Neural cell (in vitro differentiated cells): ENCODE results near the gene CCDC73. TPM values are rescaled to one million over a fixed set of nuclear protein-coding genes. Genes with fewer than 3 reads are reported as not detected.

Experiments used
- H2AFZ ChIP-seq: fragments of 200-600, 300-800 bp; sonication (generic), shearing (Covaris generic); 2 replicates; pipeline ENCODE4 v1.6.0; 2014; ENCODE audit warnings: low read depth, mild to moderate bottlenecking, antibody characterized with exemption, low read length, moderate library complexity
- H3F3A ChIP-seq: fragments of 200-600 bp; shearing (Covaris generic); 2 replicates; pipeline ENCODE4 v1.6.1; 2016; ENCODE audit warnings: mild to moderate bottlenecking, moderate library complexity, mixed read lengths, antibody characterized with exemption, low read length; ENCODE audit not compliant: insufficient read depth, poor library complexity, severe bottlenecking
- H3K27ac ChIP-seq: fragments of 200-600, 300-800 bp; sonication (generic), shearing (Covaris generic); 2 replicates; pipeline ENCODE4 v1.5.1; 2014; ENCODE audit warnings: mild to moderate bottlenecking, low read length, moderate library complexity
- H3K27me3 ChIP-seq: fragments of 300-800, 200-600 bp; sonication (generic), shearing (Covaris generic); 2 replicates; pipeline ENCODE4 v1.6.0; 2014; ENCODE audit warnings: mild to moderate bottlenecking, low read depth, low read length, moderate library complexity; ENCODE audit not compliant: insufficient read depth
- H3K36me3 ChIP-seq: fragments of 300-800, 200-600 bp; sonication (generic), shearing (Covaris generic); 2 replicates; pipeline ENCODE4 v1.5.1; 2014; ENCODE audit warnings: mild to moderate bottlenecking, antibody characterized with exemption, low read length, moderate library complexity; ENCODE audit not compliant: insufficient read depth
- H3K4me2 ChIP-seq: fragments of 300-800, 200-600 bp; sonication (generic), shearing (Covaris generic); 2 replicates; pipeline ENCODE4 v1.6.0; 2014; ENCODE audit warnings: mild to moderate bottlenecking, low read length
- H3K4me3 ChIP-seq: fragments of 300-800, 200-600 bp; sonication (generic), shearing (Covaris generic); 2 replicates; pipeline ENCODE4 v1.5.1; 2014; ENCODE audit warnings: mild to moderate bottlenecking, low read length, moderate library complexity
- H3K79me2 ChIP-seq: fragments of 200-600 bp; shearing (Covaris generic); replicated peaks from 2 replicates; pipeline ENCODE4 v1.6.0; 2014; ENCODE audit warnings: mild to moderate bottlenecking, low read length, moderate library complexity; ENCODE audit not compliant: insufficient read depth
- H3K9ac ChIP-seq: fragments of 300-800, 200-600 bp; sonication (generic), shearing (Covaris generic); 2 replicates; pipeline ENCODE4 v1.6.1; 2016; ENCODE audit warnings: mild to moderate bottlenecking, low read length, mixed read lengths
- H3K9me2 ChIP-seq: fragments of 200-600 bp; shearing (Covaris generic); 2 replicates; pipeline ENCODE4 v1.6.1; 2016; ENCODE audit warnings: mild to moderate bottlenecking, low read length, mixed read lengths; ENCODE audit not compliant: insufficient read depth
- H3K9me3 ChIP-seq: fragments of 200-600, 300-800 bp; sonication (generic), shearing (Covaris generic); 2 replicates; pipeline ENCODE4 v1.6.1; 2016; ENCODE audit warnings: mild to moderate bottlenecking, mixed run types, low read length, moderate library complexity, mixed read lengths
- H4K20me1 ChIP-seq: fragments of 200-600 bp; shearing (Covaris generic); 2 replicates; pipeline ENCODE4 v1.6.1; 2016; ENCODE audit warnings: mild to moderate bottlenecking, mixed run types; ENCODE audit not compliant: insufficient read depth
- EP300 ChIP-seq: fragments of 450-650 bp; conservative IDR thresholded peaks from 2 replicates; pipeline ENCODE4 v1.6.1; 2014; ENCODE audit warnings: antibody characterized with exemption, mild to moderate bottlenecking, moderate library complexity; ENCODE audit not compliant: poor library complexity, severe bottlenecking
- EZH2 ChIP-seq: fragments of 200-600, 300-800 bp; shearing (Covaris generic), sonication (generic); IDR thresholded peaks from 2 replicates; pipeline ENCODE4 v1.6.1; 2014; ENCODE audit warnings: antibody characterized with exemption, low read length, borderline replicate concordance, mild to moderate bottlenecking; ENCODE audit not compliant: insufficient read depth, poor library complexity, severe bottlenecking
- MXI1 ChIP-seq: fragments of 450-650 bp; conservative IDR thresholded peaks from 2 replicates; pipeline ENCODE4 v1.6.1; 2014; ENCODE audit warnings: antibody characterized with exemption, mild to moderate bottlenecking; ENCODE audit not compliant: poor library complexity, severe bottlenecking
- POLR2AphosphoS5 ChIP-seq: IDR thresholded peaks from 2 replicates; pipeline ENCODE4 v1.6.1; 2012
- RAD21 ChIP-seq: fragments of 450-650 bp; conservative IDR thresholded peaks from 2 replicates; pipeline ENCODE4 v1.6.1; 2014; ENCODE audit warnings: antibody characterized with exemption, mild to moderate bottlenecking, moderate library complexity
- SMC3 ChIP-seq: fragments of 450-650 bp; conservative IDR thresholded peaks from 2 replicates; pipeline ENCODE4 v1.6.1; 2014; ENCODE audit warnings: antibody characterized with exemption, mild to moderate bottlenecking, moderate library complexity; ENCODE audit not compliant: poor library complexity
- TAF1 ChIP-seq: IDR thresholded peaks from 2 replicates; pipeline ENCODE4 v1.6.1; 2012; ENCODE audit warnings: low read depth
- polyA plus RNA-seq: library from polyadenylated mRNA; depleted of rRNA; stranded (reverse); fragments of >200 nt; gene quantifications from 2 replicates; pipeline ENCODE4 v1.2.3, GENCODE V29; 2014
- TF ChIP-seq, protein P1 (sequence below): IDR thresholded peaks from 2 replicates; pipeline ENCODE4 v1.6.1; 2012; ENCODE audit warnings: borderline replicate concordance
- TF ChIP-seq, protein P2 (sequence below): fragments of 450-650 bp; IDR thresholded peaks from 2 replicates; pipeline ENCODE4 v1.5.1; 2014; ENCODE audit warnings: antibody characterized with exemption, mild to moderate bottlenecking, moderate library complexity; ENCODE audit not compliant: poor library complexity, severe bottlenecking

Gene CCDC73
- polyA plus RNA-seq, 1 donor from 2014 or later = 0.07 TPM

DNA sequence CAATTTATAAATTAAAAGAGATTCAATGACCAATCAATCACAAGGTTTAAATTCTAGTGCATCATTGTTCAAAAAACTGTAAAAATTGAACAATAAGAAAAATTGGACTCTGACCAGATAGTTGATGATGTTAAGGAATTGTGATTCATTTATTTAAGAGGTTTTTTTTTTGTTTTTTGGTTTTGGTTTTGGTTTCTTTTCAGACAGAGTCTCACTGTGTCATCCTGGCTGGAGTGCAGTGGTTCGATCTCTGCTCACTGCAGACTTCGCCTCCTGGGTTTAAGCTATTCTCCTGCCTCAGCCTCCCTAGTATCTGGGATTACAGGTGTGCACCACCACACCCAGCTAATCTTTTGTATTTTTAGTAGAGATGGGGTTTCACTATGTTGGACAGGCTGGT is 227.9 kb downstream of the CCDC73 start:
- TF ChIP-seq EZH2 = no peak
- no peak for TF ChIP-seq RAD21
- no peak for TF ChIP-seq EP300
- TF ChIP-seq, protein P1, sequence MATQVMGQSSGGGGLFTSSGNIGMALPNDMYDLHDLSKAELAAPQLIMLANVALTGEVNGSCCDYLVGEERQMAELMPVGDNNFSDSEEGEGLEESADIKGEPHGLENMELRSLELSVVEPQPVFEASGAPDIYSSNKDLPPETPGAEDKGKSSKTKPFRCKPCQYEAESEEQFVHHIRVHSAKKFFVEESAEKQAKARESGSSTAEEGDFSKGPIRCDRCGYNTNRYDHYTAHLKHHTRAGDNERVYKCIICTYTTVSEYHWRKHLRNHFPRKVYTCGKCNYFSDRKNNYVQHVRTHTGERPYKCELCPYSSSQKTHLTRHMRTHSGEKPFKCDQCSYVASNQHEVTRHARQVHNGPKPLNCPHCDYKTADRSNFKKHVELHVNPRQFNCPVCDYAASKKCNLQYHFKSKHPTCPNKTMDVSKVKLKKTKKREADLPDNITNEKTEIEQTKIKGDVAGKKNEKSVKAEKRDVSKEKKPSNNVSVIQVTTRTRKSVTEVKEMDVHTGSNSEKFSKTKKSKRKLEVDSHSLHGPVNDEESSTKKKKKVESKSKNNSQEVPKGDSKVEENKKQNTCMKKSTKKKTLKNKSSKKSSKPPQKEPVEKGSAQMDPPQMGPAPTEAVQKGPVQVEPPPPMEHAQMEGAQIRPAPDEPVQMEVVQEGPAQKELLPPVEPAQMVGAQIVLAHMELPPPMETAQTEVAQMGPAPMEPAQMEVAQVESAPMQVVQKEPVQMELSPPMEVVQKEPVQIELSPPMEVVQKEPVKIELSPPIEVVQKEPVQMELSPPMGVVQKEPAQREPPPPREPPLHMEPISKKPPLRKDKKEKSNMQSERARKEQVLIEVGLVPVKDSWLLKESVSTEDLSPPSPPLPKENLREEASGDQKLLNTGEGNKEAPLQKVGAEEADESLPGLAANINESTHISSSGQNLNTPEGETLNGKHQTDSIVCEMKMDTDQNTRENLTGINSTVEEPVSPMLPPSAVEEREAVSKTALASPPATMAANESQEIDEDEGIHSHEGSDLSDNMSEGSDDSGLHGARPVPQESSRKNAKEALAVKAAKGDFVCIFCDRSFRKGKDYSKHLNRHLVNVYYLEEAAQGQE = no peak
- no peak for TF ChIP-seq SMC3
- TF ChIP-seq POLR2AphosphoS5 = no peak
- TF ChIP-seq TAF1 = no peak
- TF ChIP-seq, protein P2, sequence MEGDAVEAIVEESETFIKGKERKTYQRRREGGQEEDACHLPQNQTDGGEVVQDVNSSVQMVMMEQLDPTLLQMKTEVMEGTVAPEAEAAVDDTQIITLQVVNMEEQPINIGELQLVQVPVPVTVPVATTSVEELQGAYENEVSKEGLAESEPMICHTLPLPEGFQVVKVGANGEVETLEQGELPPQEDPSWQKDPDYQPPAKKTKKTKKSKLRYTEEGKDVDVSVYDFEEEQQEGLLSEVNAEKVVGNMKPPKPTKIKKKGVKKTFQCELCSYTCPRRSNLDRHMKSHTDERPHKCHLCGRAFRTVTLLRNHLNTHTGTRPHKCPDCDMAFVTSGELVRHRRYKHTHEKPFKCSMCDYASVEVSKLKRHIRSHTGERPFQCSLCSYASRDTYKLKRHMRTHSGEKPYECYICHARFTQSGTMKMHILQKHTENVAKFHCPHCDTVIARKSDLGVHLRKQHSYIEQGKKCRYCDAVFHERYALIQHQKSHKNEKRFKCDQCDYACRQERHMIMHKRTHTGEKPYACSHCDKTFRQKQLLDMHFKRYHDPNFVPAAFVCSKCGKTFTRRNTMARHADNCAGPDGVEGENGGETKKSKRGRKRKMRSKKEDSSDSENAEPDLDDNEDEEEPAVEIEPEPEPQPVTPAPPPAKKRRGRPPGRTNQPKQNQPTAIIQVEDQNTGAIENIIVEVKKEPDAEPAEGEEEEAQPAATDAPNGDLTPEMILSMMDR = no peak
- TF ChIP-seq MXI1 = no peak
- no peaks in the 10 kb centered on the region for H3K36me3 ChIP-seq
- H3K9ac ChIP-seq = no peak overlapping the region

DNA sequence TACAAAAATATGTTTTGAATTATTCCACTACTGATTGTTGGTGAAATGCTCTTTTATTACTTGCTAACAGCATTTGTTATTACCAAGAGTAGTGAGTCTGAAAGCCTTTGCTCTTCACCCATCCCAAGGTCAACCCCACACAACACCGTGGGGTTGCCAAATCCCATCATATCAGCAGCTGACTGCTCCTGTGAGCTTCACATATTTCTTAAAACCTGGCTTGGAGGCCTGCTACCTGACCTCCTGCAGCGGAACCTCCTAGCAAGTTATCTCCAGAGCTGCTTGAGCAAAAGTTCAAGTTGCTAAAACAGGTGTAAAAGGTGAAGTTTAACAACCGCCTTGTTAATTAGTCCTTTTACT is 230.9 kb downstream of the CCDC73 start:
- Histone ChIP-seq H3K27me3 (no peaks in the 10 kb centered on the region), H3K9me3 (no peaks in the 10 kb centered on the region), H3K4me3 (no peak overlapping the region)

More for the DNA sequence above, 227.9 kb downstream of the CCDC73 start:
- Histone ChIP-seq H3K9me3 (no peaks in the 10 kb centered on the region), H4K20me1 (no peaks in the 10 kb centered on the region), H3F3A (no peaks in the 10 kb centered on the region), H3K27me3 (no peaks in the 10 kb centered on the region), H2AFZ (no peak overlapping the region), H3K9me2 (no peaks in the 10 kb centered on the region), H3K4me3 (no peak overlapping the region), H3K79me2 (no peaks in the 10 kb centered on the region), H3K4me2 (no peak overlapping the region), H3K27ac (no peak overlapping the region)

More for the DNA sequence above, 230.9 kb downstream of the CCDC73 start:
- H3K4me2 ChIP-seq = no peak overlapping the region
- TF ChIP-seq EZH2 = no peak
- TF ChIP-seq, protein P2 = no peak
- TF ChIP-seq POLR2AphosphoS5 = no peak
- TF ChIP-seq SMC3 = no peak
- TF ChIP-seq MXI1 = no peak
- no peak for TF ChIP-seq TAF1
- no peak for TF ChIP-seq EP300
- TF ChIP-seq, protein P1 = no peak
- no peak for TF ChIP-seq RAD21
- H4K20me1 ChIP-seq = no peaks in the 10 kb centered on the region
- H3K36me3 ChIP-seq = no peaks in the 10 kb centered on the region
- no peaks in the 10 kb centered on the region for H3K79me2 ChIP-seq
- H3K9ac ChIP-seq = no peak overlapping the region
- no peak overlapping the region for H2AFZ ChIP-seq
- no peak overlapping the region for H3K27ac ChIP-seq
- H3K9me2 ChIP-seq = no peaks in the 10 kb centered on the region
- no peaks in the 10 kb centered on the region for H3F3A ChIP-seq
